ENCODE measurements around the gene ATXN2.

ATXN2 gene

GRCh38 chr12:111408686-111409402 is 190.3 kb downstream of the ATXN2 start:
- TF ChIP-seq GATA3 (IDR thresholded peaks at IDR 0.05; ENCODE audit: low read depth, low read length) (no peak), GATA2 (IDR thresholded peaks at IDR 0.05; ENCODE audit: low read depth, low read length) (no peak)

- no peak for TF ChIP-seq GATA2 (IDR thresholded peaks at IDR 0.05; ENCODE audit: low read depth, low read length)
- TF ChIP-seq GATA3 (IDR thresholded peaks at IDR 0.05; ENCODE audit: low read depth, low read length) = no peak
Observed at GRCh38 chr12:111408116-111408440, 191.0 kb downstream of the ATXN2 start.

- TF ChIP-seq GATA2 (IDR thresholded peaks at IDR 0.05; ENCODE audit: low read depth, low read length) (no peak), GATA3 (IDR thresholded peaks at IDR 0.05; ENCODE audit: low read depth, low read length) (no peak)
Observed at GRCh38 chr12:111407377-111408115, 191.6 kb downstream of the ATXN2 start.

GRCh38 chr12:111406474-111407376 is 192.4 kb downstream of the ATXN2 start:
- no peak for TF ChIP-seq GATA2 (IDR thresholded peaks at IDR 0.05; ENCODE audit: low read depth, low read length)
- no peak for TF ChIP-seq GATA3 (IDR thresholded peaks at IDR 0.05; ENCODE audit: low read depth, low read length)

- no peak for TF ChIP-seq GATA3 (IDR thresholded peaks at IDR 0.05; ENCODE audit: low read depth, low read length)
- no peak for TF ChIP-seq GATA2 (IDR thresholded peaks at IDR 0.05; ENCODE audit: low read depth, low read length)
Observed at GRCh38 chr12:111405859-111406473, 193.1 kb downstream of the ATXN2 start, which contains the start of gene SH2B3. TSS of gene SH2B3 (plus strand) at chr12:111405923. CDS start at chr12:111418146, 12,223 bp downstream.

GRCh38 chr12:111405149-111405858 is 193.8 kb downstream of the ATXN2 start:
- TF ChIP-seq GATA2 (IDR thresholded peaks at IDR 0.05; ENCODE audit: low read depth, low read length) = peak; percentile 67
- TF ChIP-seq GATA3 (IDR thresholded peaks at IDR 0.05; ENCODE audit: low read depth, low read length) = no peak

GRCh38 chr12:111404362-111405148 is 194.6 kb downstream of the ATXN2 start:
- TF ChIP-seq GATA3 (IDR thresholded peaks at IDR 0.05; ENCODE audit: low read depth, low read length) (no peak), GATA2 (IDR thresholded peaks at IDR 0.05; ENCODE audit: low read depth, low read length) (no peak)
